GM12878 (cell line): ENCODE data around the gene KCNJ10. TPM values are rescaled to one million over a fixed set of nuclear protein-coding genes. Genes with fewer than 3 reads are reported as not detected.
A peak's percentile ranks its signal among the peaks of the same experiment; 100 is the strongest.

Experiments used
- ATAC-seq: fragments of 200-7000 bp; cut with Tn5 transposase; 3 replicates; pipeline ENCODE4 v1.9.1; 2020; ENCODE audit warnings: mild to moderate bottlenecking, moderate library complexity
- BruUV-seq: library from RNA; stranded (reverse); fragments of 400-500 nt; replicated peaks from 2 replicates; lab custom pipeline; 2021; lab: Mats Ljungman, UMichigan
- CTCF ChIA-PET: fragments of 300-600 bp; sonication (Branson Sonifier 250); formaldehyde crosslinking; extraction: SDS; loops from one replicate; lab custom pipeline; 2021; ENCODE audit warnings: inconsistent platforms; lab: Yijun Ruan, JAX
- POLR2A ChIA-PET: fragments of 350-600 bp; formaldehyde crosslinking; extraction: SDS; loops from one replicate; lab custom pipeline; 2021; ENCODE audit warnings: inconsistent platforms; lab: Charles Lee
- RAD21 ChIA-PET: fragments of 300-600 bp; sonication (Branson Sonifier 250); formaldehyde crosslinking; loops from one replicate; lab custom pipeline; 2023; ENCODE audit warnings: antibody characterized with exemption; ENCODE audit not compliant: unreplicated experiment; lab: Charles Lee
- SMC1A ChIA-PET: fragments of 300-600 bp; sonication (Branson Sonifier 250); formaldehyde crosslinking; loops from one replicate; lab custom pipeline; 2023; ENCODE audit not compliant: unreplicated experiment, uncharacterized antibody; lab: Charles Lee
- DNase-seq: peaks from one replicate; pipeline ENCODE4 v3.0.0-alpha.2; 2011; ENCODE audit warnings: low read depth, low spot score
- FAIRE-seq: peaks from 3 replicates; lab custom pipeline; 2011; peaks lifted over from hg19 to GRCh38; lab: Jason Lieb, UNC
- H2AFZ ChIP-seq: 2 replicates; pipeline ENCODE4 v1.6.0; 2011; ENCODE audit warnings: low read depth, low read length, control low read depth; ENCODE audit not compliant: control insufficient read depth
- H3K27ac ChIP-seq: 2 replicates; pipeline ENCODE4 v1.5.1; 2011; ENCODE audit warnings: control low read depth; ENCODE audit not compliant: control insufficient read depth, insufficient read depth
- H3K27me3 ChIP-seq, 2 experiments: replicated peaks in 1 of 2; 2 replicates each; pipeline versions ENCODE4 v1.6.0 to v1.6.1; 2011; ENCODE audit warnings: low read length in 1 of 2; ENCODE audit not compliant: control insufficient read depth in 2 of 2, insufficient read depth in 2 of 2
- H3K36me3 ChIP-seq, 2 experiments: 2 replicates each; pipeline ENCODE4 v1.5.1; 2011; ENCODE audit warnings: low read length in 1 of 2; ENCODE audit not compliant: control insufficient read depth in 2 of 2, insufficient read depth in 2 of 2
- H3K4me1 ChIP-seq: 2 replicates; pipeline ENCODE4 v1.6.1; 2011; ENCODE audit warnings: mild to moderate bottlenecking, low read length, moderate library complexity, mixed read lengths; ENCODE audit not compliant: control insufficient read depth, insufficient read depth
- H3K4me2 ChIP-seq: 2 replicates; pipeline ENCODE4 v1.6.0; 2011; ENCODE audit warnings: control low read depth; ENCODE audit not compliant: control insufficient read depth, insufficient read depth
- H3K4me3 ChIP-seq: fragments of 200-600 bp; sonication (generic); 2 replicates; pipeline ENCODE4 v1.5.1; 2016
- H3K79me2 ChIP-seq: 2 replicates; pipeline ENCODE4 v1.6.0; 2011; ENCODE audit warnings: low read length; ENCODE audit not compliant: control insufficient read depth, insufficient read depth
- H3K9ac ChIP-seq: 2 replicates; pipeline ENCODE4 v1.8.0; 2011; ENCODE audit warnings: low read length, control low read depth, mixed read lengths; ENCODE audit not compliant: control insufficient read depth, insufficient read depth
- H3K9me3 ChIP-seq: replicated peaks from 3 replicates; pipeline ENCODE4 v1.5.1; 2011; ENCODE audit warnings: mild to moderate bottlenecking, low read length; ENCODE audit not compliant: control insufficient read depth, insufficient read depth
- H4K20me1 ChIP-seq: 2 replicates; pipeline ENCODE4 v1.6.0; 2011; ENCODE audit not compliant: control insufficient read depth, insufficient read depth
- ASH2L ChIP-seq: fragments of 300-600, 200-600 bp; sonication (generic); IDR thresholded peaks from 2 replicates; pipeline ENCODE4 v1.6.1; 2017; ENCODE audit warnings: low read depth, mild to moderate bottlenecking, borderline replicate concordance
- BCL11A ChIP-seq: IDR thresholded peaks from 2 replicates; pipeline ENCODE4 v1.6.1; 2011; ENCODE audit warnings: low read depth, low read length
- BRCA1 ChIP-seq: IDR thresholded peaks from 2 replicates; pipeline ENCODE4 v1.6.1; 2011; ENCODE audit warnings: low read depth, low read length, improper control_type of control experiment
- CEBPB ChIP-seq, 2 experiments: fragments of 150-350 bp in 1 of 2; IDR thresholded peaks; 2 replicates each; pipeline ENCODE4 v1.6.1; 2012 to 2014; ENCODE audit warnings: low read depth in 2 of 2, low read length in 2 of 2, borderline replicate concordance in 1 of 2, inconsistent platforms in 1 of 2
- CREM ChIP-seq: IDR thresholded peaks from 2 replicates; pipeline ENCODE4 v1.6.1; 2014; ENCODE audit warnings: antibody characterized with exemption, low read depth
- IRF5 ChIP-seq: fragments of 450-650 bp; IDR thresholded peaks from 2 replicates; pipeline ENCODE4 v1.6.1; 2017; ENCODE audit warnings: borderline replicate concordance
- MYB ChIP-seq: fragments of 150-350 bp; IDR thresholded peaks from 2 replicates; pipeline ENCODE4 v1.6.1; 2014; ENCODE audit warnings: mild to moderate bottlenecking, low read depth, low read length, borderline replicate concordance
- MYC ChIP-seq: IDR thresholded peaks from 2 replicates; pipeline ENCODE4 v1.6.1; 2011; ENCODE audit warnings: mild to moderate bottlenecking, low read length, moderate library complexity, inconsistent platforms; ENCODE audit not compliant: insufficient read depth, insufficient replicate concordance, insufficient read length, severe bottlenecking
- PBX3 ChIP-seq: IDR thresholded peaks from 2 replicates; pipeline ENCODE4 v1.6.1; 2011; ENCODE audit warnings: mild to moderate bottlenecking, low read depth, low read length, moderate library complexity; ENCODE audit not compliant: insufficient replicate concordance
- SP1 ChIP-seq: IDR thresholded peaks from one replicate; pipeline ENCODE4 v1.6.1; 2011; ENCODE audit warnings: low read depth, low read length
- TAF1 ChIP-seq: IDR thresholded peaks from 2 replicates; pipeline ENCODE4 v1.6.1; 2011; ENCODE audit warnings: mild to moderate bottlenecking, low read depth, low read length, borderline replicate concordance
- ZBED1 ChIP-seq: IDR thresholded peaks from 2 replicates; pipeline ENCODE4 v1.6.1; 2016; ENCODE audit warnings: borderline replicate concordance
- ZBTB4 ChIP-seq: fragments of 450-650 bp; formaldehyde crosslinking; IDR thresholded peaks from 2 replicates; pipeline ENCODE4 v1.4.0; 2022; ENCODE audit warnings: mild to moderate bottlenecking, moderate library complexity
- ZNF274 ChIP-seq: IDR thresholded peaks from one replicate; pipeline ENCODE4 v1.8.0; 2011; ENCODE audit not compliant: insufficient read length, insufficient read depth
- WGBS: methylation state at CpG from one replicate; pipeline ENCODE4 v1.1.6; 2016; ENCODE audit warnings: low lambda C conversion rate; ENCODE audit not compliant: insufficient replicate concordance, insufficient coverage; ENCODE audit errors: missing lambda C conversion rate; 5-methylcytosine and 5-hydroxymethylcytosine counted together
- in situ Hi-C: fragments of 300-500 bp; cut with MboI; formaldehyde crosslinking; loops from 9 replicates; pipeline ENCODE4 v1.14.3; 2018; ENCODE audit warnings: mixed read lengths
- intact Hi-C: fragments of 100-400 bp; cut with micrococcal nuclease; formaldehyde crosslinking; loops from one replicate; pipeline ENCODE4 v1.14.2; 2022; ENCODE audit not compliant: unreplicated experiment
- polyA plus RNA-seq, 11 experiments: library from polyadenylated mRNA; depleted of rRNA in 4 of 11; unstranded in 6 of 11; stranded (reverse) in 5 of 11; fragments of >200 nt; fragmentation: Nextera tagmentation in 4 of 11; fragmentation: Illumina TruSeq in 1 of 11; extraction: Ambion mirVana in 4 of 11; extraction: Trizol in 1 of 11; gene quantifications; 1 replicate in 1 of 11; 2 replicates in 10 of 11; pipeline versions ENCODE4 v1.2.1 to v1.2.3, GENCODE V29; 2011 to 2016; ENCODE audit warnings: inconsistent platforms in 2 of 11, missing spikeins in 2 of 11, low read depth in 1 of 11
- total RNA-seq, 4 experiments: library from RNA; depleted of rRNA in 3 of 4; stranded (reverse); fragments of >200 nt in 3 of 4; fragmentation: Illumina TruSeq in 1 of 4; extraction: Trizol in 1 of 4; gene quantifications; 2 replicates each; pipeline versions ENCODE4 v1.2.1 to v1.2.3, GENCODE V29; 2013 to 2021

KCNJ10 gene
- total and polyA plus RNA-seq, 10 of the 15 experiments (the other 5 are each of a cell fraction or from before 2014, with no cell fraction given) = 0.01 to 0.29 (median 0.09) TPM; not detected in 2

- TF ChIP-seq PBX3 (no peak), BRCA1 (no peak), ASH2L (no peak), CEBPB (IDR thresholded peaks at IDR 0.05; ENCODE audit: borderline replicate concordance in 1 of 2, low read depth in 2 of 2, low read length in 2 of 2) (no peak)
Measured at GRCh38 chr1:160074865-160075264, 4.9 kb upstream of the KCNJ10 start (continued).

- H3K4me3 ChIP-seq = no peak overlapping the region
- H3K27me3 ChIP-seq = peaks cover 2 to 6% of the 10 kb centered on the region in 2 experiments
- H3K9me3 ChIP-seq = no peaks in the 10 kb centered on the region
- ChIA-PET RAD21 (no interaction called here), SMC1A (interaction anchor here (1.2 to 1.3 kb wide), 2 partner anchors 25 to 31 kb away, joined by 3 read pairs; no protein-coding TSS in a partner anchor), CTCF (interaction anchor here (2.0 to 49.8 kb wide), 3 partner anchors 12 to 65 kb away, joined by 5 to 1035 read pairs (median 1035); partner anchors contain the start of genes IGSF8, KCNJ10 and KCNJ9), POLR2A (interaction anchor here (1.1 kb wide), 1 partner anchor 63 kb away, joined by 3 read pairs; no protein-coding TSS in a partner anchor)
- no peak overlapping the region for H2AFZ ChIP-seq
- ATAC-seq (no peak), FAIRE-seq (no peak), DNase-seq (no peak)
- 0 out of 2 replicates have a peak overlapping the region, but pooled peaks have one; percentile 30 for H3K4me2 ChIP-seq
- H3K9ac ChIP-seq = no peak overlapping the region
- in situ Hi-C loops = no loop called here
- BruUV-seq = no TSS peak
- intact Hi-C loops = no loop called here
- peaks cover 18% of the 10 kb centered on the region for H3K4me1 ChIP-seq
- no peaks in the 10 kb centered on the region for H4K20me1 ChIP-seq
- no peaks in the 10 kb centered on the region for H3K36me3 ChIP-seq
- no peak overlapping the region for H3K27ac ChIP-seq
- no peaks in the 10 kb centered on the region for H3K79me2 ChIP-seq
- 86% methylated on average over 5 of the region's 5 CpGs for WGBS
- TF ChIP-seq ZBTB4 (no peak), MYC (no peak), IRF5 (no peak), BCL11A (no peak), CREM (no peak), ZNF274 (no peak), SP1 (no peak), ZBED1 (no peak), ASH2L (no peak), MYB (no peak), TAF1 (no peak)
Measured at GRCh38 chr1:160071289-160071688, 1.3 kb upstream of the KCNJ10 start.
